ENCODE data around the gene SERPINB7.

Gene SERPINB7

GRCh38 chr18:63774511-63774910 is 707 bp upstream of the SERPINB7 start:
- Histone ChIP-seq H3K79me2 (ENCODE audit: control insufficient read depth, insufficient read depth, low read length, poor library complexity) (no peaks in the 10 kb centered on the region), H3K4me3 (ENCODE audit: low read depth, low read length) (no peak overlapping the region), H3K9me3 (ENCODE audit: insufficient read depth, low read depth, low read length) (no peaks in the 10 kb centered on the region), H3K27ac (ENCODE audit: low read depth, low read length) (peak overlapping the region; percentile 68), H3K79me1 (ENCODE audit: low read length) (peaks cover 15% of the 10 kb centered on the region), H2AK5ac (ENCODE audit: low read length) (no peak overlapping the region), H3K9ac (ENCODE audit: low read length) (no peak overlapping the region), H3K23ac (ENCODE audit: low read length) (no peak overlapping the region), H4K91ac (ENCODE audit: low read depth, low read length) (peak overlapping the region; percentile 3), H3K14ac (ENCODE audit: low read length) (no peak overlapping the region), H3K18ac (ENCODE audit: low read length) (no peak overlapping the region), H2BK12ac (ENCODE audit: low read length) (peak overlapping the region; percentile 6), H2BK5ac (ENCODE audit: low read depth, low read length, poor library complexity) (peak overlapping the region; percentile 5), H3K4me2 (ENCODE audit: low read length) (no peak overlapping the region), H2BK120ac (ENCODE audit: insufficient read depth, low read length, poor library complexity) (peak overlapping the region; percentile 40), H3K36me3 (ENCODE audit: control insufficient read depth in 1 of 2, insufficient read depth in 2 of 2, low read length in 2 of 2) (no peaks in the 10 kb centered on the region), H4K12ac (ENCODE audit: low read depth, low read length) (no peak overlapping the region), H3K27me3 (ENCODE audit: insufficient read depth, low read length) (no peaks in the 10 kb centered on the region), H4K8ac (ENCODE audit: low read depth, low read length) (no peak overlapping the region), H3K4me1 (ENCODE audit: control insufficient read depth in 1 of 2, insufficient read depth in 2 of 2, low read length in 2 of 2) (peaks cover 9 to 11% of the 10 kb centered on the region in 2 experiments), H2AFZ (ENCODE audit: insufficient read depth, low read length, poor library complexity) (no peak overlapping the region), H3K4ac (ENCODE audit: low read depth, low read length) (peak overlapping the region; percentile 13)
- no CpG with 5 or more reads among the region's 1 CpG for WGBS (ENCODE audit: extremely low coverage, insufficient coverage, insufficient read length)
- no peak for DNase-seq

DNA sequence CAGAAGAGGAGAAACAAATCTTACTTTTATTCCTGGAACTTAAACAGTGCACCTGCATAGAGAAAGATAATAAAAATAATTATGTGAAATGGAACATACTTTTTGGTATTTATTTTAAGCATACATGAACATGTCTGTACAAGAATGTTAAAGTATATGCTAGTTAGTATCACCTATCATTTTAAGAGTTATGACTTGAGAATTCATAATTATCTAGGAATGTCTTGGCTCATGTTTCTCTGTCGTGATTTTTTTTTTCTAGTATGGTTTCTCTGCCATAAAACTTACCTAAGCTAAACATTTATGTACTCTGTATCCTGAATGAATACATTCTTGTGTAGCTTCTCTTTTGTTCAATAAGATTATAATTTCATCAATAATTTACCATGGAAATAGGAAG is 4.2 kb downstream of the SERPINB7 start:
- Histone ChIP-seq H3K27ac (ENCODE audit: low read depth, low read length) (no peak overlapping the region), H3K4me2 (ENCODE audit: low read length) (no peak overlapping the region), H4K91ac (ENCODE audit: low read depth, low read length) (no peak overlapping the region), H2AK5ac (ENCODE audit: low read length) (no peak overlapping the region), H3K4me3 (ENCODE audit: low read depth, low read length) (no peak overlapping the region), H3K4ac (ENCODE audit: low read depth, low read length) (no peak overlapping the region), H3K4me1 (ENCODE audit: control insufficient read depth in 1 of 2, insufficient read depth in 2 of 2, low read length in 2 of 2) (peaks cover 6 to 8% of the 10 kb centered on the region in 2 experiments), H2BK5ac (ENCODE audit: low read depth, low read length, poor library complexity) (no peak overlapping the region), H4K8ac (ENCODE audit: low read depth, low read length) (no peak overlapping the region), H3K23ac (ENCODE audit: low read length) (no peak overlapping the region), H2BK12ac (ENCODE audit: low read length) (no peak overlapping the region), H2BK120ac (ENCODE audit: insufficient read depth, low read length, poor library complexity) (no peak overlapping the region), H3K79me1 (ENCODE audit: low read length) (peaks cover 9% of the 10 kb centered on the region), H3K79me2 (ENCODE audit: control insufficient read depth, insufficient read depth, low read length, poor library complexity) (no peaks in the 10 kb centered on the region), H3K9ac (ENCODE audit: low read length) (no peak overlapping the region), H3K9me3 (ENCODE audit: insufficient read depth, low read depth, low read length) (no peaks in the 10 kb centered on the region), H2AFZ (ENCODE audit: insufficient read depth, low read length, poor library complexity) (no peak overlapping the region), H3K14ac (ENCODE audit: low read length) (no peak overlapping the region), H4K12ac (ENCODE audit: low read depth, low read length) (no peak overlapping the region), H3K36me3 (ENCODE audit: control insufficient read depth in 1 of 2, insufficient read depth in 2 of 2, low read length in 2 of 2) (no peaks in the 10 kb centered on the region), H3K27me3 (ENCODE audit: insufficient read depth, low read length) (no peaks in the 10 kb centered on the region), H3K18ac (ENCODE audit: low read length) (no peak overlapping the region)
- WGBS (ENCODE audit: extremely low coverage, insufficient coverage, insufficient read length): no CpG with 5 or more reads among the region's 1 CpG
- no peak for DNase-seq

DNA sequence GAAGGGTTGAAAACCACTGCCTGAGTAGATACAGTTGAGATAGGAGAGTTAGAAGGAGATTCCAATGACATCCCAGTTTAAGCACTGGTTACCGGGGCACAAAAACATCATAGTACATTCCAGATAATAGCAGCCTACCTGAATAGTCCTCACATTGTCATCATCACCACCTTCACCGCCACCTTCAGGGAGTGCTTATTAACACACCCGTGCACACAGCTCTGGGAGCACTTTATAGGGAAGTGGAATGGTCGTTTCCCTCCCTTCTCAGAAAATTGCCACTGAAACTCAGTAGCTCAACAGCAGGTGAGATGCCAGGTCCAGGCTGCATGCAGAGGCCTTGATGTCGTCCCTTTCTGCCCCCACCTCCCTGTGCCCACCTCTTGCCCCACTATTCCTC is 8.2 kb downstream of the SERPINB7 start:
- H3K36me3 ChIP-seq (ENCODE audit: control insufficient read depth in 1 of 2, insufficient read depth in 2 of 2, low read length in 2 of 2): no peaks in the 10 kb centered on the region
- H3K4me2 ChIP-seq (ENCODE audit: low read length): peak overlapping the region; percentile 12
- H3K14ac ChIP-seq (ENCODE audit: low read length): no peak overlapping the region
- no peaks in the 10 kb centered on the region for H3K27me3 ChIP-seq (ENCODE audit: insufficient read depth, low read length)
- no peak overlapping the region for H3K9ac ChIP-seq (ENCODE audit: low read length)
- H3K18ac ChIP-seq (ENCODE audit: low read length): no peak overlapping the region
- H4K12ac ChIP-seq (ENCODE audit: low read depth, low read length): no peak overlapping the region
- no peaks in the 10 kb centered on the region for H3K4me1 ChIP-seq (ENCODE audit: control insufficient read depth in 1 of 2, insufficient read depth in 2 of 2, low read length in 2 of 2)
- no peak overlapping the region for H2AK5ac ChIP-seq (ENCODE audit: low read length)
- H3K79me1 ChIP-seq (ENCODE audit: low read length): no peaks in the 10 kb centered on the region
- H3K23ac ChIP-seq (ENCODE audit: low read length): no peak overlapping the region
- no peak overlapping the region for H4K8ac ChIP-seq (ENCODE audit: low read depth, low read length)
- H4K91ac ChIP-seq (ENCODE audit: low read depth, low read length): no peak overlapping the region
- no CpG with 5 or more reads among the region's 5 CpGs for WGBS (ENCODE audit: extremely low coverage, insufficient coverage, insufficient read length)
- peak overlapping the region; percentile 11 for H2BK120ac ChIP-seq (ENCODE audit: insufficient read depth, low read length, poor library complexity)
- no peak overlapping the region for H2BK5ac ChIP-seq (ENCODE audit: low read depth, low read length, poor library complexity)
- no peaks in the 10 kb centered on the region for H3K9me3 ChIP-seq (ENCODE audit: insufficient read depth, low read depth, low read length)
- no peak overlapping the region for H2BK12ac ChIP-seq (ENCODE audit: low read length)
- peak; percentile 68 to 77 for DNase-seq
- no peaks in the 10 kb centered on the region for H3K79me2 ChIP-seq (ENCODE audit: control insufficient read depth, insufficient read depth, low read length, poor library complexity)
- H3K4me3 ChIP-seq (ENCODE audit: low read depth, low read length): no peak overlapping the region
- no peak overlapping the region for H2AFZ ChIP-seq (ENCODE audit: insufficient read depth, low read length, poor library complexity)
- H3K4ac ChIP-seq (ENCODE audit: low read depth, low read length): no peak overlapping the region
- H3K27ac ChIP-seq (ENCODE audit: low read depth, low read length): no peak overlapping the region

DNA sequence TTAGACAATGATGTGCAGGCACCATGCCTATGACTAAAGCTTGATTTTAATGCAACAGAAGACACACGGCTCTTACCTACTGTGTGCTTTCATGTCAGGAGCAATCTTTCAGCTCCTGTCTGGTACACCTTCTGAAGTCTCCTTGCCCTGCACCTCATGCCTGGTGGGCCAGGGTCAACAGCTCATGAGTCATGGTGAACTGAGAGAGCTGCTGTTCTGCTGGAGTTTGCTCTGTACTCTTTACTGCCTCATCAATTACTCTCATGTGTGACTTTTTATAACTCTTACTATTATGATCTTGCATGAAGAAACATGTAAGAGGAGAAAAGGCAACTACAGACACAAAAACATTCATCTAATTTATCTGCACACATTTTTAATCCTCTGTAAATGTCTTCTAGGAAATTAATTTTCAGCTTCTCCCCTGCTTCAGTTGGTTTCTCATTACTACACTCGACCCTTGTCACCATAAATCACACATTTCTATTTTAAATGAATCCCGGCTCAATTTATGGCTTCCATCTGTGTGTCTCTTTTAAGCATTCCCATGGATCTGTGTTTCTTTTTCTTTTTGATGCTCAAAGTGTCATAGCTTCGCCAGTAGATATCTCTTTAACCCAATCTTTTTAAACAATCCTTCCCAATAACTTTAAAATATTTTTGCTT is 9.7 kb downstream of the SERPINB7 start:
- H3K27me3 ChIP-seq (ENCODE audit: insufficient read depth, low read length): no peaks in the 10 kb centered on the region
- no peak overlapping the region for H3K14ac ChIP-seq (ENCODE audit: low read length)
- H3K4me1 ChIP-seq (ENCODE audit: control insufficient read depth in 1 of 2, insufficient read depth in 2 of 2, low read length in 2 of 2): no peaks in the 10 kb centered on the region
- no peak overlapping the region for H2AK5ac ChIP-seq (ENCODE audit: low read length)
- no peak overlapping the region for H3K9ac ChIP-seq (ENCODE audit: low read length)
- no peak overlapping the region for H4K8ac ChIP-seq (ENCODE audit: low read depth, low read length)
- no peaks in the 10 kb centered on the region for H3K79me1 ChIP-seq (ENCODE audit: low read length)
- WGBS (ENCODE audit: extremely low coverage, insufficient coverage, insufficient read length): no CpG with 5 or more reads among the region's 4 CpGs
- H2BK12ac ChIP-seq (ENCODE audit: low read length): no peak overlapping the region
- H2BK120ac ChIP-seq (ENCODE audit: insufficient read depth, low read length, poor library complexity): no peak overlapping the region
- H4K12ac ChIP-seq (ENCODE audit: low read depth, low read length): no peak overlapping the region
- H3K9me3 ChIP-seq (ENCODE audit: insufficient read depth, low read depth, low read length): no peaks in the 10 kb centered on the region
- H3K23ac ChIP-seq (ENCODE audit: low read length): no peak overlapping the region
- H4K91ac ChIP-seq (ENCODE audit: low read depth, low read length): no peak overlapping the region
- H2BK5ac ChIP-seq (ENCODE audit: low read depth, low read length, poor library complexity): no peak overlapping the region
- no peak overlapping the region for H3K27ac ChIP-seq (ENCODE audit: low read depth, low read length)
- no peaks in the 10 kb centered on the region for H3K79me2 ChIP-seq (ENCODE audit: control insufficient read depth, insufficient read depth, low read length, poor library complexity)
- no peak for DNase-seq
- H3K4me3 ChIP-seq (ENCODE audit: low read depth, low read length): no peak overlapping the region
- H3K4me2 ChIP-seq (ENCODE audit: low read length): no peak overlapping the region
- no peak overlapping the region for H3K18ac ChIP-seq (ENCODE audit: low read length)
- H3K36me3 ChIP-seq (ENCODE audit: control insufficient read depth in 1 of 2, insufficient read depth in 2 of 2, low read length in 2 of 2): no peaks in the 10 kb centered on the region
- H3K4ac ChIP-seq (ENCODE audit: low read depth, low read length): no peak overlapping the region
- no peak overlapping the region for H2AFZ ChIP-seq (ENCODE audit: insufficient read depth, low read length, poor library complexity)

All from trophoblast cell (in vitro differentiated cells and primary cell).